Measurements from ENCODE around the gene FBXW4.

- TF ChIP-seq, protein P1, sequence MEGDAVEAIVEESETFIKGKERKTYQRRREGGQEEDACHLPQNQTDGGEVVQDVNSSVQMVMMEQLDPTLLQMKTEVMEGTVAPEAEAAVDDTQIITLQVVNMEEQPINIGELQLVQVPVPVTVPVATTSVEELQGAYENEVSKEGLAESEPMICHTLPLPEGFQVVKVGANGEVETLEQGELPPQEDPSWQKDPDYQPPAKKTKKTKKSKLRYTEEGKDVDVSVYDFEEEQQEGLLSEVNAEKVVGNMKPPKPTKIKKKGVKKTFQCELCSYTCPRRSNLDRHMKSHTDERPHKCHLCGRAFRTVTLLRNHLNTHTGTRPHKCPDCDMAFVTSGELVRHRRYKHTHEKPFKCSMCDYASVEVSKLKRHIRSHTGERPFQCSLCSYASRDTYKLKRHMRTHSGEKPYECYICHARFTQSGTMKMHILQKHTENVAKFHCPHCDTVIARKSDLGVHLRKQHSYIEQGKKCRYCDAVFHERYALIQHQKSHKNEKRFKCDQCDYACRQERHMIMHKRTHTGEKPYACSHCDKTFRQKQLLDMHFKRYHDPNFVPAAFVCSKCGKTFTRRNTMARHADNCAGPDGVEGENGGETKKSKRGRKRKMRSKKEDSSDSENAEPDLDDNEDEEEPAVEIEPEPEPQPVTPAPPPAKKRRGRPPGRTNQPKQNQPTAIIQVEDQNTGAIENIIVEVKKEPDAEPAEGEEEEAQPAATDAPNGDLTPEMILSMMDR (conservative IDR thresholded peaks at IDR 0.05 in 1 of 2, IDR thresholded peaks at IDR 0.05 in 1 of 2; ENCODE audit: low read depth in 1 of 2, low read length in 2 of 2), result no peak
- TF ChIP-seq EZH2 (IDR thresholded peaks at IDR 0.05; ENCODE audit: low read length, missing control alignments), result no peak
Measured at GRCh38 chr10:101650863-101651262, 44.1 kb downstream of the FBXW4 start.
